Putamen (tissue), 1 donor: ENCODE measurements around the gene PLTP.
"Not testable (repeated sequence)": the region's sequence is repeated elsewhere in the genome, so short reads cannot be mapped to it uniquely, and the experiment has no call there.

ENCODE experiments used
- DNase-seq: peaks from one replicate; pipeline ENCODE4 v3.0.0-alpha.2; 2016; ENCODE audit warnings: low spot score

PLTP gene

GRCh38 chr20:45911486-45912343 is at the start of gene PLTP:
Gene PLTP, minus strand, starts transcription at chr20:45912155. Its CDS starts 703 bp downstream, at chr20:45911452.
- peak; percentile 49 for DNase-seq

- DNase-seq: no peak
These were observed 48.1 kb upstream of the PLTP start for GRCh38 chr20:45959956-45960630.

- no peak for DNase-seq
These were observed 47.2 kb upstream of the PLTP start for GRCh38 chr20:45959126-45959525.

- no peak for DNase-seq
These were observed 46.6 kb upstream of the PLTP start for GRCh38 chr20:45958593-45958992.

GRCh38 chr20:45957021-45957941 is 45.3 kb upstream of the PLTP start:
- DNase-seq: no peak

- not testable (repeated sequence) for DNase-seq
These were observed 44.4 kb upstream of the PLTP start for GRCh38 chr20:45956326-45956725.

- no peak for DNase-seq
These were observed 41.7 kb upstream of the PLTP start for GRCh38 chr20:45953672-45954071.

- DNase-seq: no peak
These were observed 40.9 kb upstream of the PLTP start for GRCh38 chr20:45952861-45953260.

- DNase-seq: no peak
These were observed 40.2 kb upstream of the PLTP start for GRCh38 chr20:45951925-45952834.

GRCh38 chr20:45950330-45950646 is 38.3 kb upstream of the PLTP start:
- DNase-seq: no peak

GRCh38 chr20:45949542-45950329 is 37.8 kb upstream of the PLTP start:
- DNase-seq: no peak

GRCh38 chr20:45948742-45949541 is 37.0 kb upstream of the PLTP start:
- DNase-seq: no peak

GRCh38 chr20:45948261-45948733 is 36.3 kb upstream of the PLTP start:
- DNase-seq: no peak

GRCh38 chr20:45947110-45947866 is 35.3 kb upstream of the PLTP start:
- no peak for DNase-seq

- no peak for DNase-seq
These were observed 34.4 kb upstream of the PLTP start for GRCh38 chr20:45946149-45946970.

- no peak for DNase-seq
These were observed 33.8 kb upstream of the PLTP start for GRCh38 chr20:45945678-45946148.

GRCh38 chr20:45944965-45945677 is 33.2 kb upstream of the PLTP start:
- DNase-seq: no peak
